Gastrocnemius medialis (tissue), 4 donors: Measurements from ENCODE around the gene NF2.

ENCODE experiments used
- POLR2A ChIP-seq, 2 donors: fragments of 450-650 bp; IDR thresholded peaks; one replicate each; pipeline ENCODE4 v1.6.1; 2017; ENCODE audit warnings: antibody characterized with exemption in 2 of 2, mild to moderate bottlenecking in 2 of 2, moderate library complexity in 2 of 2
- TF ChIP-seq, protein P1 (sequence below), 5 experiments: fragments of 450-650 bp in 3 of 5; fragments of 200-600 bp in 2 of 5; sonication (generic) in 2 of 5; IDR thresholded peaks in 4 of 5; conservative IDR thresholded peaks in 1 of 5; 1 replicate in 4 of 5; 2 replicates in 1 of 5; pipeline ENCODE4 v1.5.1; 2016 to 2019; ENCODE audit warnings: antibody characterized with exemption in 5 of 5, mild to moderate bottlenecking in 3 of 5, moderate library complexity in 3 of 5

GRCh38 chr22:29621761-29622526, 18.5 kb downstream of the NF2 start:
- TF ChIP-seq, protein P1, sequence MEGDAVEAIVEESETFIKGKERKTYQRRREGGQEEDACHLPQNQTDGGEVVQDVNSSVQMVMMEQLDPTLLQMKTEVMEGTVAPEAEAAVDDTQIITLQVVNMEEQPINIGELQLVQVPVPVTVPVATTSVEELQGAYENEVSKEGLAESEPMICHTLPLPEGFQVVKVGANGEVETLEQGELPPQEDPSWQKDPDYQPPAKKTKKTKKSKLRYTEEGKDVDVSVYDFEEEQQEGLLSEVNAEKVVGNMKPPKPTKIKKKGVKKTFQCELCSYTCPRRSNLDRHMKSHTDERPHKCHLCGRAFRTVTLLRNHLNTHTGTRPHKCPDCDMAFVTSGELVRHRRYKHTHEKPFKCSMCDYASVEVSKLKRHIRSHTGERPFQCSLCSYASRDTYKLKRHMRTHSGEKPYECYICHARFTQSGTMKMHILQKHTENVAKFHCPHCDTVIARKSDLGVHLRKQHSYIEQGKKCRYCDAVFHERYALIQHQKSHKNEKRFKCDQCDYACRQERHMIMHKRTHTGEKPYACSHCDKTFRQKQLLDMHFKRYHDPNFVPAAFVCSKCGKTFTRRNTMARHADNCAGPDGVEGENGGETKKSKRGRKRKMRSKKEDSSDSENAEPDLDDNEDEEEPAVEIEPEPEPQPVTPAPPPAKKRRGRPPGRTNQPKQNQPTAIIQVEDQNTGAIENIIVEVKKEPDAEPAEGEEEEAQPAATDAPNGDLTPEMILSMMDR (IDR thresholded peaks at IDR 0.05 in 4 of 5, conservative IDR thresholded peaks at IDR 0.05 in 1 of 5), result no peak
- TF ChIP-seq POLR2A (IDR thresholded peaks at IDR 0.05), result no peak
